ENCODE measurements around the gene MTSS2. TPM values are rescaled to one million over a fixed set of nuclear protein-coding genes. Genes with fewer than 3 reads are reported as not detected.

Gene MTSS2
- total RNA-seq, 1 donor from 2014 or later = 0.43 TPM

Other genes with a start within 250 kb of the MTSS2 start
- gene ST3GAL2, start 247.0 kb downstream of the MTSS2 start, total RNA-seq = 25.7 and 28.4 TPM in 2 replicates
- 18.2 and 22.1 TPM in 2 replicates for gene FCSK, start 231.5 kb downstream of the MTSS2 start, total RNA-seq
- 56.2 and 56.6 TPM in 2 replicates for gene COG4, start 162.5 kb downstream of the MTSS2 start, total RNA-seq
- 441 and 453 TPM in 2 replicates for gene SF3B3, start 162.2 kb downstream of the MTSS2 start, total RNA-seq
- gene IL34, start 39.5 kb downstream of the MTSS2 start, total RNA-seq = not detected in 2 replicates
- 35.2 and 37.3 TPM in 2 replicates for gene VAC14, start 115.1 kb upstream of the MTSS2 start, total RNA-seq